A549 (cell line): ENCODE data around the gene SLC17A9. TPM values are rescaled to one million over a fixed set of nuclear protein-coding genes. Genes with fewer than 3 reads are reported as not detected.

Experiments used
- ATAC-seq, 2 experiments: fragments of 200-7000 bp in 1 of 2; fragments of >200 bp in 1 of 2; cut with Nextera tagmentation in 1 of 2; cut with Tn5 transposase in 1 of 2; 3 replicates each; pipeline versions ENCODE4 v1.8.0 to v1.9.1; 2018 to 2020; ENCODE audit warnings: mild to moderate bottlenecking in 1 of 2, moderate library complexity in 1 of 2
- CTCF ChIA-PET: fragments of 300-600 bp; sonication (Branson Sonifier 250); formaldehyde crosslinking; extraction: SDS; loops from one replicate; lab custom pipeline; 2021; ENCODE audit warnings: antibody characterized with exemption, inconsistent platforms; lab: Yijun Ruan, JAX
- POLR2A ChIA-PET: fragments of 350-600 bp; formaldehyde crosslinking; extraction: SDS; loops from one replicate; lab custom pipeline; 2021; ENCODE audit warnings: antibody characterized with exemption, inconsistent platforms; lab: Yijun Ruan, JAX
- DNase-seq, 2 experiments: peaks; one replicate each; pipeline versions ENCODE4 v3.0.0 to v3.0.0-alpha.2; 2011 to 2016; ENCODE audit warnings: low read depth in 1 of 2, low spot score in 1 of 2
- FAIRE-seq: peaks from 2 replicates; lab custom pipeline; 2011; peaks lifted over from hg19 to GRCh38; lab: Jason Lieb, UNC
- H3K27ac ChIP-seq, 2 experiments: fragments of >200 bp; sonication (Bioruptor Twin); formaldehyde crosslinking; 3 replicates each; pipeline ENCODE4 v1.5.1; 2016 to 2017
- H3K4me1 ChIP-seq: fragments of >200 bp; sonication (Bioruptor Twin); formaldehyde crosslinking; 3 replicates; pipeline ENCODE4 v1.6.1; 2016
- H3K4me2 ChIP-seq: fragments of >200 bp; sonication (Bioruptor Twin); formaldehyde crosslinking; 3 replicates; pipeline ENCODE4 v1.6.1; 2016
- H3K4me3 ChIP-seq: fragments of >200 bp; sonication (Bioruptor Twin); formaldehyde crosslinking; 3 replicates; pipeline ENCODE4 v1.5.1; 2016
- H3K9me3 ChIP-seq: fragments of >200 bp; sonication (Bioruptor Twin); formaldehyde crosslinking; 3 replicates; pipeline ENCODE4 v1.6.1; 2016
- CBX8 ChIP-seq: fragments of 200-600 bp; sonication (generic); IDR thresholded peaks from 2 replicates; pipeline ENCODE4 v1.6.1; 2016
- CHD2 ChIP-seq: fragments of 150-350 bp; IDR thresholded peaks from 2 replicates; pipeline ENCODE4 v1.6.1; 2014; ENCODE audit warnings: low read length; ENCODE audit not compliant: partially characterized antibody
- CTCF ChIP-seq: fragments of >200 bp; sonication (Bioruptor Twin); formaldehyde crosslinking; IDR thresholded peaks from 3 replicates; pipeline ENCODE4 v1.5.1; 2016
- E2F6 ChIP-seq: IDR thresholded peaks from 2 replicates; pipeline ENCODE4 v1.6.1; 2012; ENCODE audit warnings: low read depth, borderline replicate concordance
- ESRRA ChIP-seq: fragments of 150-350 bp; IDR thresholded peaks from 2 replicates; pipeline ENCODE4 v1.6.1; 2014; ENCODE audit warnings: mild to moderate bottlenecking, low read length, borderline replicate concordance
- FOSB ChIP-seq: fragments of 250-450 bp; sonication (Bioruptor Pico); IDR thresholded peaks from 2 replicates; pipeline ENCODE4 v1.5.0; 2020; ENCODE audit warnings: mild to moderate bottlenecking, moderate library complexity
- FOXS1 ChIP-seq: fragments of 250-450 bp; sonication (Bioruptor Pico); IDR thresholded peaks from 2 replicates; pipeline ENCODE4 v1.5.0; 2020; ENCODE audit warnings: mild to moderate bottlenecking, moderate library complexity
- HDAC2 ChIP-seq: fragments of 200-600 bp; sonication (generic); IDR thresholded peaks from 2 replicates; pipeline ENCODE4 v1.6.1; 2016
- HMGXB4 ChIP-seq: fragments of 250-450 bp; sonication (Bioruptor Pico); IDR thresholded peaks from 2 replicates; pipeline ENCODE4 v1.5.0; 2021; ENCODE audit warnings: mild to moderate bottlenecking, moderate library complexity, borderline replicate concordance
- HOXA7 ChIP-seq: fragments of 250-450 bp; sonication (Bioruptor Pico); IDR thresholded peaks from 2 replicates; pipeline ENCODE4 v1.5.0; 2020; ENCODE audit warnings: mild to moderate bottlenecking, moderate library complexity
- JUN ChIP-seq, 2 experiments: fragments of >200 bp; sonication (Bioruptor Twin); formaldehyde crosslinking; IDR thresholded peaks; 2 replicates in 1 of 2; 3 replicates in 1 of 2; pipeline ENCODE4 v1.6.1; 2016 to 2017
- KDM5A ChIP-seq: fragments of 200-600 bp; sonication (generic); IDR thresholded peaks from 2 replicates; pipeline ENCODE4 v1.6.1; 2016; ENCODE audit warnings: antibody characterized with exemption, mild to moderate bottlenecking
- MAFK ChIP-seq: fragments of 450-650 bp; IDR thresholded peaks from 2 replicates; pipeline ENCODE4 v1.6.1; 2014; ENCODE audit not compliant: partially characterized antibody
- MYC ChIP-seq: IDR thresholded peaks from 2 replicates; pipeline ENCODE4 v1.6.1; 2012; ENCODE audit warnings: mild to moderate bottlenecking, inconsistent platforms, low read length, improper control_type of control experiment, borderline replicate concordance
- NR3C1 ChIP-seq: fragments of >200 bp; sonication (Bioruptor Twin); formaldehyde crosslinking; IDR thresholded peaks from 3 replicates; pipeline ENCODE4 v1.6.1; 2017
- POLR2AphosphoS2 ChIP-seq: conservative IDR thresholded peaks from 2 replicates; pipeline ENCODE4 v1.6.1; 2012; ENCODE audit warnings: low read length, improper control_type of control experiment, inconsistent platforms
- RCOR1 ChIP-seq: fragments of 150-350 bp; IDR thresholded peaks from 2 replicates; pipeline ENCODE4 v1.6.1; 2014; ENCODE audit warnings: antibody characterized with exemption, low read length, low read depth
- TP53 ChIP-seq: fragments of 250-450 bp; sonication (Bioruptor Pico); IDR thresholded peaks from 2 replicates; pipeline ENCODE4 v1.5.0; 2021; ENCODE audit warnings: mild to moderate bottlenecking, moderate library complexity
- ZC3H11A ChIP-seq: fragments of 450-650 bp; IDR thresholded peaks from 2 replicates; pipeline ENCODE4 v1.6.1; 2014; ENCODE audit warnings: antibody characterized with exemption, mild to moderate bottlenecking
- ZSCAN20 ChIP-seq: fragments of 250-450 bp; sonication (Bioruptor Pico); IDR thresholded peaks from 2 replicates; pipeline ENCODE4 v1.8.0; 2022; ENCODE audit warnings: mild to moderate bottlenecking, moderate library complexity
- WGBS: methylation state at CpG from one replicate; pipeline ENCODE4 v1.1.6; 2017; ENCODE audit errors: missing lambda C conversion rate; 5-methylcytosine and 5-hydroxymethylcytosine counted together
- polyA plus RNA-seq, 4 experiments: library from polyadenylated mRNA; depleted of rRNA in 3 of 4; stranded (reverse); fragments of >200 nt; fragmentation: RNase III in 1 of 4; extraction: RNeasy Plus Mini Kit Qiagen cat#74134 plus additional on column Dnase treatment in 1 of 4; gene quantifications; 2 replicates in 3 of 4; 3 replicates in 1 of 4; pipeline ENCODE4 v1.2.3, GENCODE V29; 2011 to 2017

The SLC17A9 gene
- polyA plus RNA-seq, 2 of the 4 experiments (the other 2 are of a cell fraction), result 0.05 TPM; not detected in 1

- ChIA-PET CTCF (interaction anchor here (0.7 to 1.6 kb wide), 5 partner anchors 10 to 1143 kb away, joined by 3 to 5 read pairs (median 3); no protein-coding TSS in a partner anchor), POLR2A (no interaction called here)
- Histone ChIP-seq H3K27ac (no peak overlapping the region), H3K4me2 (no peak overlapping the region), H3K9me3 (no peaks in the 10 kb centered on the region), H3K4me1 (no peaks in the 10 kb centered on the region), H3K4me3 (no peak overlapping the region)
- WGBS, result 63% methylated on average over 38 of the region's 38 CpGs
- FAIRE-seq (no peak), ATAC-seq (peak in 1 of 2 experiments; percentile 11; a peak in 2 of 6 replicates), DNase-seq (peak; percentile 34 to 49)
- no peak for TF ChIP-seq MAFK
- no peak for TF ChIP-seq CTCF
- no peak for TF ChIP-seq ZC3H11A
- TF ChIP-seq MYC, result no peak
- TF ChIP-seq RCOR1, result no peak
- no peak for TF ChIP-seq ZSCAN20 (CRISPR knock-in tag)
- TF ChIP-seq JUN (IDR thresholded peaks at IDR 0.05), result no peak
- TF ChIP-seq FOSB (CRISPR knock-in tag), result no peak
- TF ChIP-seq ESRRA, result no peak
- TF ChIP-seq POLR2AphosphoS2, result no peak
- TF ChIP-seq TP53 (CRISPR knock-in tag), result no peak
- no peak for TF ChIP-seq HOXA7 (CRISPR knock-in tag)
- no peak for TF ChIP-seq CHD2
- no peak for TF ChIP-seq CBX8
- no peak for TF ChIP-seq HMGXB4 (CRISPR knock-in tag)
- TF ChIP-seq E2F6, result no peak
- TF ChIP-seq NR3C1, result no peak
- TF ChIP-seq FOXS1 (CRISPR knock-in tag), result no peak
- no peak for TF ChIP-seq KDM5A
Observed at GRCh38 chr20:62977613-62978560, 25.4 kb downstream of the SLC17A9 start.

- DNase-seq (no peak), FAIRE-seq (no peak)
Observed at GRCh38 chr20:62978561-62978943, 26.0 kb downstream of the SLC17A9 start.

More at GRCh38 chr20:62978561-62978943, 26.0 kb downstream of the SLC17A9 start:
- POLR2A ChIA-PET, result no interaction called here
- Histone ChIP-seq H3K9me3 (no peaks in the 10 kb centered on the region), H3K4me3 (no peak overlapping the region), H3K4me1 (no peaks in the 10 kb centered on the region), H3K4me2 (no peak overlapping the region), H3K27ac (no peak overlapping the region)
- 62% methylated on average over 9 of the region's 13 CpGs for WGBS
- CTCF ChIA-PET, result interaction anchor here (1.1 to 2.3 kb wide), 6 partner anchors 8 to 402 kb away, joined by 3 to 15 read pairs (median 3); no protein-coding TSS in a partner anchor
- ATAC-seq, result no peak
- TF ChIP-seq HDAC2 (no peak), HOXA7 (CRISPR knock-in tag) (no peak)
